AG09309 (cell line): ENCODE data around the gene GTF2IRD1.
"Not testable (repeated sequence)": the region's sequence is repeated elsewhere in the genome, so short reads cannot be mapped to it uniquely, and the experiment has no call there.

Source experiments
- DNase-seq: peaks from one replicate; pipeline ENCODE4 v3.0.0-alpha.2; 2010; ENCODE audit warnings: low read depth
- H3K4me3 ChIP-seq: 2 replicates; pipeline ENCODE4 v1.5.1; 2011; ENCODE audit warnings: mild to moderate bottlenecking, low read depth, low read length, moderate library complexity; ENCODE audit not compliant: control insufficient read depth
- CTCF ChIP-seq: IDR thresholded peaks from 2 replicates; pipeline ENCODE4 v1.5.1; 2011; ENCODE audit warnings: mild to moderate bottlenecking, low read depth, low read length, inconsistent platforms; ENCODE audit not compliant: insufficient read depth, control insufficient read depth; ENCODE audit errors: missing control alignments

GTF2IRD1 gene

DNA sequence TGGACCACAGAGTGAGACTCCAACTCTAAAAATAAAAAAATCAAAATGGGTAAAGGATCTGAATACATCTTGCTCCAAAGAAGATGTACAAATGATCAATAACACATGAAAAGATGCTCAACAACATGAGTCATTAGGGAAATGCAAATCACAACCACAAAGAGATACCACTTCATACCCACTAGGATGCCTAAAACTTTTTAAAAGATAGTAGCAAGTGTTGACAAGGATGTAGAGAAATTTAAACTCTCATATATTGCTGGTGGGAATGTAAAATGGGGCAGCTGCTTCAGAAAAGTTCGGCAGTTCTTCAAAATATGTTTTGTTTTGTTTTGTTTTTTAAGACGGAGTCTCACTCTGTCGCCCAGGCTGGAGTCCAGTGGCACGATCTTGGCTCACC lies 45.7 kb upstream of the GTF2IRD1 start:
- no peak for DNase-seq
- TF ChIP-seq CTCF: no peak
- H3K4me3 ChIP-seq: no peak overlapping the region

DNA sequence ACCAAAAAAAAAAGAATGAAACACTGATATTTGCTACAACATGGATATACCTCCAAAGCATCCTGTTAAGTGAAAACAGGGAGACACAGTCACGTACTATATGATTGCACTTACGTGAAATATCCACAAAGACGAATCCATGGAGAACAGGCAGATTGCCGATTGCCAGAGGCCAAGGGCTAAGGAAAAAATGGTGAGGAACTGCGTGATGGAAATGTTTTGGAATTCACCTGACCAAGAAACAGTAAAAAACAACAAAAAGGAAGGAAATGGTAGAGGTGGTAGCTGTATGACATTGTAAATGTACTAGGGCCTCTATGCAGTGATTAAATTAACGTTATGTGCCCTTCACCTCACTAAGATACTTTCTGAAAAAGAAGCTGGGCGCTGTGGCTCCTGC lies 44.1 kb upstream of the GTF2IRD1 start:
- H3K4me3 ChIP-seq: no peak overlapping the region
- no peak for TF ChIP-seq CTCF
- DNase-seq: no peak

- no peak overlapping the region for H3K4me3 ChIP-seq
- TF ChIP-seq CTCF: no peak
- DNase-seq: no peak
Measured at GRCh38 chr7:74410772-74411171, 42.9 kb upstream of the GTF2IRD1 start.

- not testable (repeated sequence) for H3K4me3 ChIP-seq, DNase-seq
Measured at GRCh38 chr7:74411571-74411970, 42.1 kb upstream of the GTF2IRD1 start.

DNA sequence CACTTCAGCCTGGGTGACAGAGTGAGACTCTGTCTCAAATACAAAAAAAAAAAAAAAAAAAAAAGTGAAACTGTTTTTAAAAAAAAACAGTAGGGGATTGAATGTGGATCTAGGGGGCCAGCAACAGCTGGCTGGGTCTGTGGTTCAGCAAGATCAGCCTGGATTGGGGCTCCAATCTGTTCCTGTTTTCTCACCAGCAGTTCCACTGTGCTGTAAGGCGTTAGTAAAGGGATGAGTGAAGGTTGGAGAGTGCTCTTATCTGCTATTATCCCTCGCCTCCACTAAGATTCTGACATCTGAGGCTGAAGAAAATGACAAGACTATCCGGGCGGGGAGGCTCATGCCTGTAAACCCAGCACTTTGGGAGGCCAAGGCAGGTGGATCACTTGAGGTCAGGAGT lies 41.6 kb upstream of the GTF2IRD1 start:
- H3K4me3 ChIP-seq: no peak overlapping the region
- no peak for TF ChIP-seq CTCF
- DNase-seq: no peak

DNA sequence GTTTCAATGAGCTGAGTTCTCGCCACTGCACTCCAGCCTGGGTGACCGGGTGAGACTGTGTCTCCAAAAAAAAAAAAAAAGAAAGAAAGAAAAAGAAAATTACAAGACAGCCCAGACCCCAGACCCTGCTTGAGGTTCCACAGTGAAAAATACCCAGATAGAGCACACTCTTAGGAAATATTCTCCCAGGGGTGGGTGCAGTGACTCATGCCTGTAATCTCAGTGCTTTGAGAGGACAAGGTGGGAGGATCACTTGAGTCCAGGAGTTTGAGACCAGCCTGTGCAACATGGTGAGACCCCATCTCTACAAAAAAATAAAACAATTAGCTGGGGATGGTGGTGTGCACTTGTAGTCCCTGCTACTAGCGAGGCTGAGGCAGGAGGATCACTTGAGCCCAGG lies 41.1 kb upstream of the GTF2IRD1 start:
- H3K4me3 ChIP-seq: no peak overlapping the region
- DNase-seq: no peak
- no peak for TF ChIP-seq CTCF

- not testable (repeated sequence) for H3K4me3 ChIP-seq, DNase-seq
Measured at GRCh38 chr7:74414595-74415333, 38.9 kb upstream of the GTF2IRD1 start.

GRCh38 chr7:74417419-74417971 lies 36.2 kb upstream of the GTF2IRD1 start:
- H3K4me3 ChIP-seq: no peak overlapping the region
- peak; percentile 99 for TF ChIP-seq CTCF
- DNase-seq: no peak
